NCI-H748 treated with DMSO at 0.1 percent for 48 hours (cell line): ENCODE data around the gene GLA.

Experiments used
- DNase-seq: peaks from one replicate; lab custom pipeline; 2025; lab: John Stamatoyannopoulos, UW

The GLA gene

GRCh38 chrX:101407748-101408531 lies at the start of gene GLA, which contains the start of gene HNRNPH2:
Gene GLA, minus strand, starts transcription at chrX:101407925. Its CDS starts 22 bp downstream, at chrX:101407903.
Gene HNRNPH2, plus strand, starts transcription at chrX:101408222. Its CDS starts 3,767 bp downstream, at chrX:101411989.
- DNase-seq: peak; percentile 92

DNA sequence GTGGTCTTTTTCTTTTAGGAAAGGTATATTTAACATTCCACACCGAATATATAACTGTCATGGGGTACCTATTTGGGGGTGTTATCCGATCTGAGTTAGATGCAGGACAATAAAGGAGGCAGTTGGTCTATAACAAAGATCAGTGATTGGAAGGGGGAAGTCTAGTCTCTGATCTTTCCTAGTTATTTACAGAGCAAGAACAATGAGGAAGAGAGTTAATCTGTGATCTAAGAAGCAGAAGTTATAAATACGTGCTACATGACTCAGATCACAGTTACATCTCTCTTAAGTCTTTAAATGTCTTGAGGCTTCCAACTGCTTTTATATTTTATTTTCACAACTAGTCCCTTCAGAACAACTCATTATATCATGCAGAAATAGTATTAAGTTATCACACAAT lies 44.3 kb upstream of the GLA start:
- DNase-seq: no peak

GRCh38 chrX:101450961-101451360 lies 43.2 kb upstream of the GLA start:
- no peak for DNase-seq

- no peak for DNase-seq
Observed at GRCh38 chrX:101450085-101450484, 42.4 kb upstream of the GLA start.

DNA sequence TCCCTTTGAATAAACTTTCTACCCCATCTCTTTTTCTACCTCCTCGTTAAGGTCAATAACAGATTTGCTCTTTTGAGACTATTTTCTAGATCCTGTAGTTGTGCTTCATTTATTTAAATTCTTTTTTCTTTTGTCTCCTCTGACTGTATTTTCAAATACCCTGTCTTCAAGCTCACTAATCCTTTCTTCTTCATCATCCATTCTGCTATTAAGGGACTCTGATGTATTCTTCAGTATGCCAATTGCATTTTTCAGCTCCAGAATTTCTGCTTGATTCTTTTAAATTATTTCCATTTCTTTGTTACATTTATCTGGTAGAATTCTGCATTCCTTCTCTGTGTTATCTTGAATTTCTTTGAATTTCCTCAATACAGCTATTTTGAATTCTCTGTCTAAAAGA lies 41.6 kb upstream of the GLA start:
- no peak for DNase-seq

GRCh38 chrX:101442085-101442484 lies 34.4 kb upstream of the GLA start:
- no peak for DNase-seq

DNA sequence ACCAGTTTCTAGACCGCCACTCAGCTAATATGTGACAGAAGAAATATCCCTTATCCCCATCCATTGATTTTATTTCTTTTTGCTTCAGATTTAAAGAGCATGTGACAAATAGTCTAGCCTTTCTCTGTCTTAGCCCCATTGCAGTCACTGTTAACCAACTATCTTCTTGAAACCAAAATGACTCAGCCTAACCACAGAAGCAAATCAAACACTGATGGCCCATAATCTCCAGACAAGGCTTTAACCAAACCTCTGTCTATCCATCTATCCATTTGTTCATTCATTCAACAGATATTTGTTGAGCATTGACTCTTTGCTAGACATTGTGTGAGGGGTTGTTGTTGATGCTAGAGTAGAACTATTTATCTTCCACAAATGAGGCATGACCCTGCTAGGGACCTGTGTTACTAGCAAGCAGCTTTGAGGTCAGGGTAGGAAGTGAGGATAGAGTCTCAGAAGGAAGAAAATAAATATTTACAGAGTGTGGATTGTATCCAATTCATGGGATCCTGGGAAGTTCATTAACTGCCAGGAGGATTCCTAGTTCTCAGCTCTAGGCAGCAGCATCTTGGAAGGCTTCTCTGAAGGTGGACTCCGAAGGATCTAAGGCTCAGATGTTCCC lies 22.8 kb upstream of the GLA start:
- no peak for DNase-seq

DNA sequence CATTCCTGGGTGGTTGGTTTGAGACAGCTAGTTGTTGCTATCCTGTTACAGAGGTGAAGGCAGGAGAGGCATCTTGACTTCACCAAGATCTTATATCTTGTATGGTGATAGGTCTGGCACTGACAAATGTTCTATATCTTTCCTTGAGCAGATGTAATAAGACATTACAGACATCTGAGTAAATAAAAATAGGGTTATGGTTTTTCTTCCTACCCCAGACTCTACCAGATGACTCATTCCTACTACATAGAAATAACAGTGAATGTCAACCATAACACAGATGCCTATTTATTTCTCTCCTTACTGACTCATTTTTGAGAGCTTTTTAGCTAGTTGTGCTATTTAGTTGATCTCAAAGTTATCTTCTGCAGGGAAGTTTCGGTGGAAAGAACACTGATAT lies 22.2 kb upstream of the GLA start:
- no peak for DNase-seq

DNA sequence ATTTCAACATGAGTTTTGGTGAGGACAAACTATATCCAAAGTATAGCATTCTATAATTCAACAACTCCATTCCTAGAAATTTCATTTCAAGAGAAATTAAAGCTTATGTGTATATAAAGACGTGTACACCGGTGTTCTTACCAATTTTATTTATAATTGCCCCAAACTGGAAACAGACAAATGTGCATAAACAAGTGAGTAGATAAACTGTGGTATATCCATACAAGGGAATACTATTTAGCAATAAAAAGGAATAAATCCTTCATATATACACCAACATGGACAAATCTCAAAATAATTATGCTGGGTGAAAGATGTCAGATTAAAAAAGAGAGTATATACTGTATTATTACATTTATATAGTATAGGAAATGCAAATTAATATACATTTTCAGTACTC lies 20.2 kb upstream of the GLA start:
- no peak for DNase-seq

- DNase-seq: no peak
Observed at GRCh38 chrX:101419489-101419888, 11.8 kb upstream of the GLA start.

DNA sequence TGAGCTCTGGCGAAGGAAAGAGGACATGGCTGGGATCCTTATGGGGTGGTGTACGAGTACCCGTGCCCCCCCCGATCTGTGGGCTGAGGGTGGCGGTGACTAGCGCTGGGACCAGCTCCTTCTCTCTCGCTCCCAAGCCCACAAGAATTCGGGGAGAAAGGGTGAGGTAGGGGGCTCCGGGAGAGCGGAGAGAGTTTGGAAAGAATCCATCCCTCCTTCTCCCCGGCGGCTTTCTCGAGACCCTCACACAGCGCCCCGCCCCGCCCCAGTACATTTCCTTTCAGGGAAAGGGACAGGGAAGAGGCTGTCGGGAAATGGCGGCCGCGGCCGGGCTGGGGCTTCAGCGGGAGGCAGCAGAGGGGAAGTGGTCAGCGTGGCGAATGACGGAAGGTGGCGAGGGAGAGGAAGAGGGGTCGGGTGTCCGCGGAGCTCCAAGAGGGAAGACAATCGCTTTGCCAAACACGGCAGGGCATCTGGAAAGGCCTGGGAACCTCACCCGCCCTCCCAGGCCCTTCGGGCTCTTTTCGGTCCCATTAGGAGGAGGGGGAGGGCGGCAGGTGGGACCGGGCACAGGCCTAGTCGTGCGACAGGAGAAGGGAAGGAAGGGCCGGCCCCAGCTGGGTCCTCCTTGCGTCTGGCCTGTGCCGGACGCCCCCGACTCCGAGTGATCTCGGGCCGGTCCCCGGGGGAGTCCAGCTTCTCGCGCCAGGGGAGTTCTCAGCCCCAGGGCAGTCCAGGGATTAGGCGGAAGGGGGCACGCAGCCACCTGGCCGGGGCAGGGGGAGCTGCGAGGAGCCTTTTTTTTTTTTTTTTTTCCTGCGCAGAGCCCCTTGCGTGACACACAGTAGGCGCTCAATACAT lies 10.5 kb upstream of the GLA start:
- no peak for DNase-seq

- no peak for DNase-seq
Observed at GRCh38 chrX:101417190-101417589, 9.5 kb upstream of the GLA start.

DNA sequence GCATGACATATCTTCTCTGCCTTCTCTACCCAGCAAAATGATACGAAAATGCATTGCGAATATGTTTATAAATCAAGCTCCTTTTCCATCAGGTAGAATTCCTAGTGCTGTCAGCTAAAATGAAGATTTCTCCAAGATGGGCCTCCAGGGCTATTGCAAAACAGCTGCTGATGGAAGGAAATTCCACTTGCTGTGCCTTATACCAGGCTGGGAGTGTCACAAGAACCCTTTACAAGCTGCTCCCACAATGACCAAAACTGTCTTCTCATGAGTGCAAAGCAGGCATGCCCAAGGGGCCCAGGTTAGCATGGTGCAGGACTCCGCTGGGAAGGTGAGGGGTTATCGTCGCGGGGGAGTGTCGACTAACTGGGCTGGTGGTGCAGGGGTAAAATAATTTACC lies 9.0 kb upstream of the GLA start:
- DNase-seq: no peak

DNA sequence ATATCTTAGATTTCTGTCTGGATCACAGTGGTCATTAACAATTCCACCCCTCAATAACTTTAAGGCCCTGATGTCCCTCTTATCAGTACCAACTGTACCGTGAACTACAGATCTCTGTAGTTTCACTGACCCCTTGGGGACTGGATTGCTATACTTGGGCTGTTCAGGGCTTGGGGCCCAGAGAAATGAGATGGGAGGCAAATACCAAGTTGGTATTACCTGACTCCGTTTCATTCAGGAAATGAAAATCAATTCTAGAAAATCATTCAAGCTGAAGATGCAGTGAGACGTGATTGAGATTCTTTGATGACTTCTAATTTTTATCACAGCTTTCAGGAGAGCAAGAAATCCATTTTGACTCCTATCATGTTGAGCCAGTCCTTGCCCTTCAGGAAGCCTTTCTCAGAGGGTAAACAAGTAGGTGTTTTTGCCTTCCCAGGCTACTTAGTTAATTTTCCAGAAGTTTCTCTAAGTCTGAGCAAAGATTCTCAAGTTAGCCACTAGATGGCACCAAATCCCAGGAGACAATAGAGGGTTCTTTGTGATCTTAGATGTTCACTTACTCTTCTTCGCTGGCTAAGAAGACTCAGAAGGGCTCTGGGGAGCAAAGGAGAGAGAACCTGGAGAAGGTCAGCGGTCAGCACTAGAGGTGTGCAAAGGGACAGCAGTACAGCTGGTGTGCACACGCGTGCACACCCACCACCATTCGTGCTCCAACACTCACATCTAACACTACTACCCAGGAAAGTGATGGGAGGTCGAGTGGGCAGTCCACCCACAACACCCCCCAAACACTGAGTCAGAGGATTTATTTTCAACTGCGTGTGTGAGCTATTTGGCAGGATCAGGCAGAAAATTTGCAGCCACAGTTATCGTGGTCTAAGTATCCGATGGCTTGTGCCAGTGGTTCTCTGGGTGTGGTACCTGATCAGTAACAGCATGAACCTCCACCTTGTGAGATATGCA lies 7.7 kb upstream of the GLA start:
- DNase-seq: peak; percentile 37

DNA sequence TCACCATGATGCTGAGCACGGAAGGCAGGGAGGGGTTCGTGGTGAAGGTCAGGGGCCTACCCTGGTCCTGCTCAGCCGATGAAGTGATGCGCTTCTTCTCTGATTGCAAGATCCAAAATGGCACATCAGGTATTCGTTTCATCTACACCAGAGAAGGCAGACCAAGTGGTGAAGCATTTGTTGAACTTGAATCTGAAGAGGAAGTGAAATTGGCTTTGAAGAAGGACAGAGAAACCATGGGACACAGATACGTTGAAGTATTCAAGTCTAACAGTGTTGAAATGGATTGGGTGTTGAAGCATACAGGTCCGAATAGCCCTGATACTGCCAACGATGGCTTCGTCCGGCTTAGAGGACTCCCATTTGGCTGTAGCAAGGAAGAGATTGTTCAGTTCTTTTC lies 4.3 kb upstream of the GLA start:
- no peak for DNase-seq

GRCh38 chrX:101410461-101410860 lies 2.7 kb upstream of the GLA start:
- DNase-seq: no peak

DNA sequence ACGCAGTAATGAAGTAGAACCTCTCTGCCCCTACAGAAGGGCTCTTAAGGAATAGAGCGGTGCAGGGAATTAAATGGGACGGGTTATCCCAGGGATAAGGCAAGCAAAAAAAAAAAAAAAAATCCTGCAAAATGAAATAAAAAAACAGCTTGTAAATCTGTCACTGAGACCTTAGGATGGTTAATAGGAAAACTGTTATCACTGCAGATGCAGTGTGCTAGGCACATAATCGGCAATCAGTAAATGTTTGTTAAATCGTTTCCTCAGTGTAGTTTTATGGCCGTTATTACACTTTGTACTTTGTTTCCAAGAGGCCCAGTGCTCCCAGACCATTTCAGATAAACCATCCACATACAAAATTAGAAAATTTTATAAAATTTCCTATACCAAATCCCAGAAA lies 1.3 kb upstream of the GLA start:
- DNase-seq: no peak

GRCh38 chrX:101408532-101408841 lies 762 bp upstream of the GLA start:
- DNase-seq: no peak

DNA sequence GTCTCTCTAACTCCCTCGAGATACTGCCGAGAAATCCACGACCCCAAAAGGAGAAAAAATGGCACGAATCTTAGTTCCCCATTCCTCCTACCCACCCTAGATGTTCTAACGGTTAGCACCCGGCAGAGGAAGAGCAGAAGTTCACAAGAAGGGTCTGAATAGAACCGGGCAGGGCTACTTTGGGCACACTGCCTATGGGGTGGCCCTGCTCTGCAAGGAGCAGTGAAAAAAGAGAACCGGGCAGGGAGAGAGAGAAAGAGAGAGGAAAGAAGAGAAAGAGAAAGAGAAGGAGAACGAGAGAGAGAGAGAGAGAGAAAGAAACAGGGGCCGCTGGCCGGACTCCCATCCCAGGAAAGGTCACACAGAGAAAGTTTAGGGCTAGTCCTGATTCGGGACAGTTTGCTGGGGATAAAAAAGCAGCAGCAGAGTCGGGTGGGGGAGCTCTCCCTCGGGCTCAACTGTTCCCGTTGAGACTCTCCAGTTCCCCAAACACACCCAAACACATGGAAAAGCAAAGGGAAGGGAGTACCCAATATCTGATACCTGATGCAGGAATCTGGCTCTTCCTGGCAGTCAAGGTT lies 468 bp downstream of the GLA start:
- no peak for DNase-seq

DNA sequence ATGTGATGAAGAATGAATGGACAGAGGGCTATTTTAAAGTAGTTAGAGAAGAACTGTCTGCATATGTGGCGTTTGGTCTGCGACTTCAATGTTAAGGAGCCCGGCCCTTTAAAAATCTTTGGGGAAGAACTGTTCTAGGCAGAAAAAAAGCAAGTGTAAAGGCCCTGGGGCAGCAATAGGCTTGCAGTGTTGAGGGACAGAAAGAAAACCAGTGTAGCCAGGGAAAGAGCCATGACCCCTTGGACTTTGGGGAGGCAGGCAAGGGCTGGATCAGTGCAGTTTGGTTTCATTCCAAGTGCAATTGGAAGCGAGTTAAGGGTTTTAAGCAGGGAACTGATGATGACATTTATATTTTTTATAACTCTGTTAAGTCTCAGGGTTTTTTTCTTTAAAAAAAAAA lies 7.9 kb downstream of the GLA start:
- no peak for DNase-seq

GRCh38 chrX:101398694-101399093 lies 9.0 kb downstream of the GLA start:
- no peak for DNase-seq
